ENCODE results near the gene CES2. TPM values are rescaled to one million over a fixed set of nuclear protein-coding genes. Genes with fewer than 3 reads are reported as not detected.
"Not testable (repeated sequence)": the region's sequence is repeated elsewhere in the genome, so short reads cannot be mapped to it uniquely, and the experiment has no call there.

Gene CES2
- total RNA-seq, 2 donors from 2014 or later, result 27.6 to 48.0 TPM

DNA sequence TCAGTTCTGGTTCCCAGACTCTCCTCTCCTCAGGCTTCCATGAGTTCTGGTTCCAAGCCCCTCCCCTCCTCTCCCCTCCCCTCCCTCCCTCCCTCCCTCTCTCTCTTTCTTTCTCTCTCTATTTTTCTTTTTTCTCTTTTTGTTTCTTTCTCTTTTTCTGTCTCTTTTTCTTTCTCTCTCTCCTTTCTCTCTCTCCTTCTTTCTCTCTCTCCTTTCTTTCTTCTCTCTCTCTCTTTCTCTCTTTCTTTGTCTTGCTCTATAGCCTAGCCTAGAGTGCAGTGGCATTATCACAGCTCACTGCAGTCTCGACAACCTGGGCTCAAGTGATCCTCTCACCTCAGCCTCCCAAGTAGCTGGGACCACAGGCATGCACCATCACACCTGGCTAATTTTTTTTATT is 25.0 kb downstream of the CES2 start:
- no peak for DNase-seq
- no peak for ATAC-seq
- intact Hi-C loops (cut with DNase I), result no loop called here

DNA sequence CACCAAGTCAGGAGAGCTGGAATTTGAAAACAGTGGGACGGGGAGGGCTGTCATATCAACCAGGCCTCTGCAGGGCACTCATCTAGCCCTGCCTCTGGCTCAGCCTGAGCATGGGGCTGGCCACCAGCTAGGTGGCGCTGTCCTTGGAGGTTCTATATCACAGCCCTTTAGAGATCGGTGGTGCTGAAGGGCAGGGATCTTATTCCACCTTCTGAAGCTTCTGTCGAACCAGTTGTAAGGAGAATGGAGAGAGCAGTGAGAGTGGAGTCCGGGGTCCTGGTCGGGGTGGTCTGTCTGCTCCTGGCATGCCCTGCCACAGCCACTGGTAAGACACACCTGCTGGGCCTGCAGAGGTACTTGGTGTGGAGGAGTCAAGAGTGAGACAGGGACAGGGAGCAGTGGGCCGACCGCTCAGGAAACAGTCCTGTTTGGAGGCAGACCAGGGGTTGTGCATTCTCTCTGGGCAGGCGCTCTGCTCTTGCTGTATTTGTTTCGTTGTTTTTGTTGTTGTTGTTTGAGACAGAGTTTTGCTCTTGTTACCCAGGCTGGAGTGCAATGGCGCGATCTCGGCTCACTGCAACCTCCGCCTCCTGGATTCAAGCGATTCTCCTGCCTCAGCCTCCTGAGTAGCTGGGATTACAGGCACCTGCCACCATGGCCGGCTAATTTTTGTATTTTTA is 25.9 kb downstream of the CES2 start, which contains the start of gene CES3:
CES3 (plus strand) TSS at position 202 of the 680 bp plus-strand sequence; CDS start at position 244, 42 bp downstream.
- intact Hi-C loops (cut with DNase I), result no loop called here
- ATAC-seq (peak; percentile 41 to 73), DNase-seq (peak; percentile 60)

DNA sequence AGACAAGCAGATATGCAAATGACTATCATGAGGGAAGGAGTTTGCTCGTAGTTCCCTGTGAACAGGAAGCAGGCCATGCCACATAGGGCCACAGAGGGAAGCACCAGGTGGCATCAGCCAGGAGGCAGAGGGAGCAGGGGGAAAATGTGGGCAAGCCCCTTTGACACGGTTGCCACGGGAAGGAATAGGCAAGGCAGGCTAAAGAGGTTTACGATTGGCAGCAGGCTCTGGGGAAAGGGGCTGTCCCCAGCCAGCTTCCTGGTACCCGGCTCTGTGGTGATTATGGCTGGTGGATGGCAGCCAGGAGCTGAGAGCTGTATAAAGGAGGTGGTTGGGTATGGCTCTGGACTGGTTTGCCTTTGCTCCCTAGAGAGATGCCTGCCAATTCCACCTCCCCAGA is 26.6 kb downstream of the CES2 start:
- intact Hi-C loops (cut with DNase I), result no loop called here
- ATAC-seq, result no peak
- DNase-seq, result no peak

DNA sequence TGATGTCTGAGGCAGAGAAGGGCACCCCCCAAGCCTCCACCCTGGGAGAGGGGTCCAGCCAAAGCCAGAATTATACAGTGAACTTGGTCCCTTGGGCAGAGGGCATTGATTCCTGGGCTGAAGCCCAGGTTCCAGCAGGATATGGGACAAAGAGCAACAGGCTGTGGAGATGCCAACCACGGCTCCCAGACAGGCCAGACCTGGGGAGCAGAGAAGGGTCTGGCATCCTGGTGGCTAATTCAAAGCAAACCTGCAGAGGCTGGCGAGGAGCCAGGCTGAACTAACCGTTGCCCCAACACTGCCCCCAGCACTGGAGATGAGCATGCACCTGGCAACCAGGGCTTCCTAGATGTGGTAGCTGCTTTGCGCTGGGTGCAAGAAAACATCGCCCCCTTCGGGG is 28.7 kb downstream of the CES2 start:
- DNase-seq (no peak), ATAC-seq (peak in 1 of 2 donors; percentile 39)
- intact Hi-C loops (cut with DNase I), result no loop called here

DNA sequence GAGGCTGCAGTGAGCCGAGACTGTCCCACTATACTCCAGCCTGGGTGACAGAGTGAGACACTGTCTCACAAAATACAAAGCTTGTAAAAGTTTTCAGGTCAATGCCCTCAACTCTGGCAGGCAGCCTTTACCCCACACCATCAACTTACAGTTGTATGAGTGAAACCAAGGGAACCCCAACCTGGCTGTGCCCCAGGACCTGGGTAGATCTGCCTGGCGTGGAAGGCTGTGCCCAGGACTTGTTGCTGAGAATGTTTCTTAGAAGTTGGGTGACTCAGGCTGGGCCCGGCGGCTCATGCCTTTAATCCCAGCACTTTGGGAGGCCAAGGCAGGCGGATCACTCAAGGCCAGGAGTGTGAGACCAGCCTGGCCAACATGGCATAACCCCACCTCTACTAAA is 33.5 kb downstream of the CES2 start:
- DNase-seq (no peak), ATAC-seq (no peak)
- intact Hi-C loops (cut with DNase I), result no loop called here

DNA sequence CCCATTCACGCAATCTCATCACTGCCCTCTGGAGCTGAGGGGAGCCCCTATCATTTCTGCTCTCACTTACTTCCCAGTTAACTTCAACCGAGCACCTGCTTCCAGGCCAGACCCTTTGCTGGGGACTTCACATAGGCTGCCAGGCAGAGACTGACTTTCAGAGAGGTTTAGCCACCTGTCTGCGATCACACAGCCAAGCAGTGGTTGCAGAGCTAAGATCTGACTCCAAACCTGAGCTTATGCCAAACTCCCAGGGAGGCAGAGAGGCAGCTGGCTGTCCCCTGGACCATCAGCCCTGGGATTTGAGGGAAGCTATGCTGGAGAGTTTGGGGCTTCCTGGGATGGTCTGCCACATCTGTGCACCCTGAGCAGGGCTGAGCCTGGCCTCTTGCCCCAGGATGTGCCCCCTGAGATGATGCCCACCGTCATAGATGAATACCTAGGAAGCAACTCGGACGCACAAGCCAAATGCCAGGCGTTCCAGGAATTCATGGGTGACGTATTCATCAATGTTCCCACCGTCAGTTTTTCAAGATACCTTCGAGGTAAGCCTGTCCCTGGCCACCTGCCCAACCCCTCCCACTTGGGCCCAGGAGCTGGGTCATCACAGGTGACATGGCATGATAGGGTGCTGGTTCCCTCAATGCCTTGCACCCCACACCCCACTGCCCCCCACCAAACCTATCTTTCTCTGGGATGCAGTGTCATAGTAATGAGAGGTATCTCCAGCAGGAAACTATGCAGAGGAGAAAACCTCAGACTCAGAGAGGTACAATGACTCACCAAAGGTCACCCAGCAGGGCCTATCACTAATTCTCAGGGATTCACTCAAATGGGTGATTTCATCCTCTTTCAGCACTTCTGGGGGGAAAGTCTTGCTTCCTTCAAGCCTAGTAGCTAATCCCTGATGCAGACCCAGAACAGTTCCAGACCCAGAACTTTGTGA is 35.7 kb downstream of the CES2 start:
- DNase-seq (no peak), ATAC-seq (no peak)
- intact Hi-C loops (cut with DNase I), result loop anchor here in 1 of 2 donors (10.0 kb wide), 1 partner anchor 214 kb away; the partner anchor contains the start of gene MATCAP1

DNA sequence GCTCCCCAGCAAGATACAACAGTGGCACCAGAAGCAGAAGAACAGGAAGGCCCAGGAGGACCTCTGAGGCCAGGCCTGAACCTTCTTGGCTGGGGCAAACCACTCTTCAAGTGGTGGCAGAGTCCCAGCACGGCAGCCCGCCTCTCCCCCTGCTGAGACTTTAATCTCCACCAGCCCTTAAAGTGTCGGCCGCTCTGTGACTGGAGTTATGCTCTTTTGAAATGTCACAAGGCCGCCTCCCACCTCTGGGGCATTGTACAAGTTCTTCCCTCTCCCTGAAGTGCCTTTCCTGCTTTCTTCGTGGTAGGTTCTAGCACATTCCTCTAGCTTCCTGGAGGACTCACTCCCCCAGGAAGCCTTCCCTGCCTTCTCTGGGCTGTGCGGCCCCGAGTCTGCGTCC is 37.7 kb downstream of the CES2 start:
- ATAC-seq (no peak), DNase-seq (no peak)
- intact Hi-C loops (cut with DNase I), result loop anchor here in 1 of 2 donors (10.0 kb wide), 1 partner anchor 212 kb away; the partner anchor contains the start of gene MATCAP1

DNA sequence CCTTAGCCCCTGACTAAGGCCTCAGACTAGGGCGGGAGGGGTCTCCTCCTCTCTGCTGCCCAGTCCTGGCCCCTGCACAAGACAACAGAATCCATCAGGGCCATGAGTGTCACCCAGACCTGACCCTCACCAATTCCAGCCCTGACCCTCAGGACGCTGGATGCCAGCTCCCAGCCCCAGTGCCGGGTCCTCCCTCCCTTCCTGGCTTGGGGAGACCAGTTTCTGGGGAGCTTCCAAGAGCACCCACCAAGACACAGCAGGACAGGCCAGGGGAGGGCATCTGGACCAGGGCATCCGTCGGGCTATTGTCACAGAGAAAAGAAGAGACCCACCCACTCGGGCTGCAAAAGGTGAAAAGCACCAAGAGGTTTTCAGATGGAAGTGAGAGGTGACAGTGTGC is 38.4 kb downstream of the CES2 start:
- ATAC-seq, result no peak
- DNase-seq, result no peak
- intact Hi-C loops (cut with DNase I), result loop anchor here in 1 of 2 donors (10.0 kb wide), 1 partner anchor 211 kb away; the partner anchor contains the start of gene MATCAP1

DNA sequence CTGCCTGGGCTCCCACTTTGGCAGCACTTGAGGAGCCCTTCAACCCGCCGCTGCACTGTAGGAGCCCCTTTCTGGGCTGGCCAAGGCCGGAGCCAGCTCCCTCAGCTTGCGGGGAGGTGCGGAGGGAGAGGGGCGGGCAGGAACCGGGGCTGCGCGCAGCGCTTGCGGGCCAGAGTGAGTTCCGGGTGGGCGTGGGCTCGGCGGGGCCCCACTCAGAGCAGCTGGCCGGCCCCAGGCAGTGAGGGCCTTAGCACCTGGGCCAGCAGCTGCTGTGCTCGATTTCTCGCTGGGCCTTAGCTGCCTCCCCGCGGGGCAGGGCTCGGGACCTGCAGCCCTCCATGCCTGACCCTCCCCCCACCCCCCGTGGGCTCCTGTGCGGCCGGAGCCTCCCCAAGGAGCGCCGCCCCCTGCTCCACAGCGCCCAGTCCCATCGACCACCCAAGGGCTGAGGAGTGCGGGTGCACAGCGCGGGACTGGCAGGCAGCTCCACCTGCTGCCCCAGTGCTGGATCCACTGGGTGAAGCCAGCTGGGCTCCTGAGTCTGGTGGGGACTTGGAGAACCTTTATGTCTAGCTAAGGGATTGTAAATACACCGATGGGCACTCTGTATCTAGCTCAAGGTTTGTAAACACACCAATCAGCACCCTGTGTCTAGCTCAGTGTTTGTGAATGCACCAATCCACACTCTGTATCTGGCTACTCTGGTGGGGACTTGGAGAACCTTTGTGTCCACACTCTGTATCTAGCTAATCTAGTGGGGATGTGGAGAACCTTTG is 39.0 kb downstream of the CES2 start:
- intact Hi-C loops (cut with DNase I), result loop anchor here in 1 of 2 donors (10.0 kb wide), 1 partner anchor 210 kb away; the partner anchor contains the start of gene MATCAP1
- ATAC-seq, DNase-seq: not testable (repeated sequence)

DNA sequence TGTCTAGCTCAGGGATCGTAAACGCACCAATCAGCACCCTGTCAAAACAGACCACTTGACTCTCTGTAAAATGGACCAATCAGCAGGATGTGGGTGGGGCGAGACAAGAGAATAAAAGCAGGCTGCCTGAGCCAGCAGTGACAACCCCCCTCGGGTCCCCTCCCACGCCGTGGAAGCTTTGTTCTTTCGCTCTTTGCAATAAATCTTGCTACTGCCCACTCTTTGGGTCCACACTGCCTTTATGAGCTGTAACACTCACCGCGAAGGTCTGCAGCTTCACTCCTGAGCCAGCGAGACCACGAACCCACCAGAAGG is 39.6 kb downstream of the CES2 start:
- intact Hi-C loops (cut with DNase I), result loop anchor here in 1 of 2 donors (5.0 to 10.0 kb wide), 2 partner anchors 182 to 210 kb away; partner anchors contain the start of genes FBXL8, MATCAP1 and TRADD
- not testable (repeated sequence) for ATAC-seq, DNase-seq

DNA sequence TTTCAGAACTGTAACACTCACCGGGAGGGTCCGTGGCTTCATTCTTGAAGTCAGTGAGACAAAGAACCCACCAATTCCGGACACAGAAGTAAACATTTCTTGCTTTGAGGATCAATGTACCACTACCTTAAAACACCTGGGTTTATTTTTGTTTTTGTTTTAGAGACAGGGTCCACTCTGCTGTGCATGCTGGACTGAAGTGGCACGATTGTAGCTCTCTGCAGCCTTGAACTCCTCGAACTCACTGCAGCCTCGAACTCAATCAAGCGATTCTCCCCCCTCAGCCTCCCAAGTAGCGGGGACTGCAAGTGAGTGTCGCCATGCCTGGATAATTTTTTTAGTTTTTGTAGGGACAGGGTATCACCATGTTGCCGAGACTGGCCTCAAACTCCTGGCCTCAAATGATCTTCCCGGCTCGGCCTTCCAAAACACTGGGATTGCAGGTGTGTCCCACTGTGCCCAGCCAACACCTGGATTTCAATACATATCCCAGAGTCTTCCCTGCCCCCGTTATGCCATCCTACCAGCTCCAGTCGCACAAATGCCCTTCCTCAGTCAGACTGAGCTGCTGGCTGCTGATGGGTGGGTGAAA is 40.1 kb downstream of the CES2 start:
- intact Hi-C loops (cut with DNase I), result loop anchor here in 1 of 2 donors (5.0 to 10.0 kb wide), 2 partner anchors 182 to 209 kb away; partner anchors contain the start of genes FBXL8, MATCAP1 and TRADD
- ATAC-seq (no peak), DNase-seq (no peak)

DNA sequence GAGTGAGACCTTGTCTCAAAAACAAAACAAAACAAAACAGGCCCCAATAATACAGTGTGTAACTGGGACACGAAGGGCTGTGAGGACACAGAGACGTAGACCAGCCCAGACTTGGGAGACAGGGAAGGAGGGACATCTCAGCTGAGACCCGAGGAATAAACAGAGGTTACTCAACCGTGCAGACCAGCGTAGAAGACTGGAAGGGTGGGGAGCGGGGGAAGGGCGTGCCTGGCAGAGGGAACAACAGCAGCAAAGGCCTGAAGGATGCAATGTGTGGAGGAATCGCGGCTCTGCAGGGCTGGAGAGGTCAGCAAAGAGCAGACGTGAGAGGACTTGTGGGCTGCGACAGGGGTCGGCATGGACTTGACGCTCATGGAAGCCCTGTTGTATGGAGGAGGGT is 41.4 kb downstream of the CES2 start:
- ATAC-seq (no peak), DNase-seq (no peak)
- intact Hi-C loops (cut with DNase I), result loop anchor here (1.0 to 10.0 kb wide), 3 partner anchors 179 to 208 kb away; partner anchors contain the start of genes FBXL8 (in 1 of the 2), MATCAP1 (in 1 of the 2) and TRADD (in 1 of the 2)

DNA sequence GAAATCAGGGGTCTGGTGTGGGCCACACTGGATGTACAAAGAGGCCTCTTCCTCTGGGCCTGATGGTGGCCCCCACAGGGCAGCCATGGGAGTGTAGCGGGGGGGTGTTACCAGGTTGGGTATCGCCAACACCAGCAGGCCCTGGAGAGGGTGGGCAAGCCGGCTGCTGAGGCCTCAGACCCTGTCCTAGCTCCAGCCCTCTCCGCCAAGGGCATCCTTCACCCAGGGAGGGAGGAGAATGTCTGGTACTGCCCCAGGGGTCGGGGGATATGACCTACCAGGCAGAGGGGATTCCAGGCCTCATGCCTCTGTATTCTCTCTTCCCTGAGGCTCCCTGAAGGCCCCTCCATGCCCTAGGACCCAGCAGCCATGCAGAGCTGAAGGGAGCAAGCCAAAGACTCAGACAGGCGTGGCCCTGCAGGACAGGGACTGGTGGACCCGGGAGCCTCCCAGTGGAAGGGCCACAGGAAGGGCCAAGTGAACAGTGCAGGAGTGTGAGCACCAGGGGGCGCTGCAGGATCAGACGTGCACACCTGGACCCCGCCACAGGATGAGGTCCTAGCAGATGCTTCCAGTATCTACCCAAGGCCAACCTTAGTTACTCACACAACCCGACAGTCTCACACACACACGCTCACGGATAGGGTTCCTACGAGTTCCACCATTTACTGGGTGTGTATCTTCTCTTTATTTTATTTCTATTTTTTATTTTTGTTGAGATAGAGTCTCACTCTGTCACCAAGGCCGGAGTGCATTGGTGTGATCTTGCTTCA is 42.2 kb downstream of the CES2 start:
- intact Hi-C loops (cut with DNase I), result loop anchor here (1.0 to 10.0 kb wide), 3 partner anchors 178 to 207 kb away; partner anchors contain the start of genes FBXL8 (in 1 of the 2), MATCAP1 (in 1 of the 2) and TRADD (in 1 of the 2)
- ATAC-seq (peak; percentile 96 to 98), DNase-seq (peak; percentile 91)

DNA sequence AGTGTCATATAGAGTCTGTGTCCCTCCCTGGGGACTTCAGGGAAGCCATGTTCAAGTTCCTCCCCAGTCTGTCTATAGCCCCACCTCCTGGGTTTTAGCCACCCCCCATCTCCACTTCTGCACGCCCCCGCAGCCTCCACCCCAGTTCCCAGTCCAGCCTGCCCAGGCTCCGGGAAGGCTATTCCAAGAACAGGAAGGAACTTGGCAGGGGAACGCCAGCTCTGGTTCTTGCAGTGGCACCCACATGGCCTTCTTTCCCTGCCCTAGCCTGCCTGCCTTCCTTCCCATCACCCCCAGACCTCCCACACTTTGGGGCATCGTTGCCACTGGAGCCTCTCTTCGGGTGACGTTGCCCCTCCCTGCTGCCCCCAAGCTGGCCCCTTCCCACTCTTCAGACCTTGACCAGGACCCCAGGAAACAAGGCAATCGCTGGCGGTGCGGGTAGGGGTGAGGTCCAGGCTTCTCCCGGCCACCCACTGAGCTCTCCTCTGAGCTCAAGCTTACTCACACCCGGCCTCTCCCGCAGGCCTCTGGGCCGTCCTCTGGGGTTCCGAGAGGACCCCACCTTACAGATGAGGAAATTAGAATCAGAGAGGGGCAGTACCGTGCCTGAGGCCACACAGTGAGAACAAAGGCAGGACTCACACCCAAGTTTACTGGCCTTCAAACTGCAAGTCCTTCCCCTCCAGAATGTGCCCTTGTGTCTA is 43.8 kb downstream of the CES2 start:
- intact Hi-C loops (cut with DNase I), result loop anchor here in 1 of 2 donors (5.0 to 10.0 kb wide), 2 partner anchors 178 to 206 kb away; partner anchors contain the start of genes FBXL8, MATCAP1 and TRADD
- ATAC-seq (peak; percentile 29 to 62), DNase-seq (peak; percentile 73)

DNA sequence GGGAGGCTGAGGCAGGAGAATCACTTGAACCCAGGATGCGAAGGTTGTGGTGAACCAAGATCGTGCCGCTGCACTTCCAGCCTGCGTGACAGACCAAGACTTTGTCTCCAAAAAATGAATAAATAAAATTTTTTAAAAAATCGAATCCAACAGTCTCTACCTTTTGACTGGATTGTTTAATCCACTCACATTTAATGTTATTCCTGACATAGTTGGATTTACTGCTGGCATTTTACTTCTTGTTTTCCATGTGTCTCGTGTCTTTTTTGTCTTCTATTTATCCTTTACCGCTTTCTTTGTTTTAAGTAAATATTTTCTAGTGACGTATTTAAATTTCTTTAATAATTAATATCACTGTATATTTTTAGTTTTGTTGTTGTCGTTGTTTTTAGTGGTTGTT is 47.7 kb downstream of the CES2 start:
- no peak for ATAC-seq
- intact Hi-C loops (cut with DNase I), result no loop called here
- DNase-seq, result no peak

DNA sequence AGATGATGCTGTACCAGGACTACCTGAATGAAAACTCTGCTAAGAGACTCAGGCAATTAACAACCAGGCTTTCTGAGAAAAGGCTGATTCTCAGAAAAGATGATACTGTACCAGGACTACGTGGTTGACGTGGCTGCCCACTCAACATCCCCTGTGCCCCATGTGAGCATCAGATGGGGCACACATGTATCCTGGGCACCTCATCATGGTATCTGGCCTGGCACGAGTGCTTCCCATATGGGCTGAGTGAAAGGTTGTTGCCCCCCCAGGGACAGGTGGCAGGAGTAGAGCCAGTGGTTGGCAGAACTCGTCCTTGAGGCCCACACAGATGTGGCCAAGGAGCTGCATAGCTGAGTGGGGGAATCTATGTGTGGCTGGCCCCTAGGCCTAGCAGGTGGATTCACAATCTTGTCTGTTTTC is 49.6 kb downstream of the CES2 start:
- intact Hi-C loops (cut with DNase I), result no loop called here
- ATAC-seq (no peak), DNase-seq (no peak)

DNA sequence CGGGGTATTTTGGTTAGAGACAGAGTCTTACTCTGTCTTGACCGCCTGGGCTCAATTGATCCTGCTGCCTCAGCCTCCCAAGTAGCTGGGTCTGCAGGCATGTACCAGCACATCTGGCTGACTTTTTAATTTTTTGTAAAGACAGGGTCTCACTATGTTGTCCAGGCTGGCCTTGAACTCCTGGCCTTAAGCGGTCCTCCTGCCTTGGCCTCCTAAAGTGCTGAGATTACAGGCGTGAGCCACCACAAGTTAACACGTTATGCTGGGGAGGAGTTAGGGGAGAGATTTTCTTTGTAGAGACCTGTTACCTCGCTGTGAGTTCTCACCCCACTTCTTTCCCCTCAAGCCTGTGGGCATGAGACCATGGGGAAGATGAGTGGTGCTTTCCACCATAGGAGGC is 51.2 kb downstream of the CES2 start:
- intact Hi-C loops (cut with DNase I), result no loop called here
- DNase-seq (no peak), ATAC-seq (no peak)
